LNCAP (cell line): ENCODE results near the gene ZNF730.

ENCODE experiments used
- TF ChIP-seq, protein P1 (sequence below): fragments of 450-650 bp; IDR thresholded peaks from 2 replicates; pipeline ENCODE4 v1.5.1; 2017; ENCODE audit warnings: mild to moderate bottlenecking

ZNF730 gene

GRCh38 chr19:23116802-23117571, at the start of gene ZNF730:
Gene ZNF730, plus strand, starts transcription at chr19:23117025. Its CDS starts 149 bp downstream, at chr19:23117174.
- TF ChIP-seq, protein P1, sequence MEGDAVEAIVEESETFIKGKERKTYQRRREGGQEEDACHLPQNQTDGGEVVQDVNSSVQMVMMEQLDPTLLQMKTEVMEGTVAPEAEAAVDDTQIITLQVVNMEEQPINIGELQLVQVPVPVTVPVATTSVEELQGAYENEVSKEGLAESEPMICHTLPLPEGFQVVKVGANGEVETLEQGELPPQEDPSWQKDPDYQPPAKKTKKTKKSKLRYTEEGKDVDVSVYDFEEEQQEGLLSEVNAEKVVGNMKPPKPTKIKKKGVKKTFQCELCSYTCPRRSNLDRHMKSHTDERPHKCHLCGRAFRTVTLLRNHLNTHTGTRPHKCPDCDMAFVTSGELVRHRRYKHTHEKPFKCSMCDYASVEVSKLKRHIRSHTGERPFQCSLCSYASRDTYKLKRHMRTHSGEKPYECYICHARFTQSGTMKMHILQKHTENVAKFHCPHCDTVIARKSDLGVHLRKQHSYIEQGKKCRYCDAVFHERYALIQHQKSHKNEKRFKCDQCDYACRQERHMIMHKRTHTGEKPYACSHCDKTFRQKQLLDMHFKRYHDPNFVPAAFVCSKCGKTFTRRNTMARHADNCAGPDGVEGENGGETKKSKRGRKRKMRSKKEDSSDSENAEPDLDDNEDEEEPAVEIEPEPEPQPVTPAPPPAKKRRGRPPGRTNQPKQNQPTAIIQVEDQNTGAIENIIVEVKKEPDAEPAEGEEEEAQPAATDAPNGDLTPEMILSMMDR, result no peak

GRCh38 chr19:23070353-23071146, 46.3 kb upstream of the ZNF730 start:
- TF ChIP-seq, protein P1, result peak; percentile 23; the same call in 1 of the 2 replicates

DNA sequence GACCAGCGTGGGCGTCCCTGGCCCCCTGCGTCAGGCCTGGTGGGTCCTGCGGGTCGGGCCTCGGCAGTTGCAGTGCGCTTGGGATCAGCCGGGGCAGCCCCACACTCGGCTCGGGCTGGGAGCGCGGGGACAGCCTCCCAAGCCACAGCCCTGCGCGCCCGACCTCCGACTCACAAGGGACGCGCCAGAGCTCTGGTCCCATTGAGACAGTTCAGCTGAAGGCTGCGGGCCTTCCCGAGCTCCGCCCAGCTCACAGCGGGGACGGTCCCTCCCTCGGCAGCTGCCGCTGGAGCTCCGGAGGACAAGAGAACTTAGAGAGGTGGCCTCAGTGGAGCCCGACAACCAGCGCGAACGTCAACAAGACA, 45.7 kb upstream of the ZNF730 start:
- TF ChIP-seq, protein P1, result no peak

DNA sequence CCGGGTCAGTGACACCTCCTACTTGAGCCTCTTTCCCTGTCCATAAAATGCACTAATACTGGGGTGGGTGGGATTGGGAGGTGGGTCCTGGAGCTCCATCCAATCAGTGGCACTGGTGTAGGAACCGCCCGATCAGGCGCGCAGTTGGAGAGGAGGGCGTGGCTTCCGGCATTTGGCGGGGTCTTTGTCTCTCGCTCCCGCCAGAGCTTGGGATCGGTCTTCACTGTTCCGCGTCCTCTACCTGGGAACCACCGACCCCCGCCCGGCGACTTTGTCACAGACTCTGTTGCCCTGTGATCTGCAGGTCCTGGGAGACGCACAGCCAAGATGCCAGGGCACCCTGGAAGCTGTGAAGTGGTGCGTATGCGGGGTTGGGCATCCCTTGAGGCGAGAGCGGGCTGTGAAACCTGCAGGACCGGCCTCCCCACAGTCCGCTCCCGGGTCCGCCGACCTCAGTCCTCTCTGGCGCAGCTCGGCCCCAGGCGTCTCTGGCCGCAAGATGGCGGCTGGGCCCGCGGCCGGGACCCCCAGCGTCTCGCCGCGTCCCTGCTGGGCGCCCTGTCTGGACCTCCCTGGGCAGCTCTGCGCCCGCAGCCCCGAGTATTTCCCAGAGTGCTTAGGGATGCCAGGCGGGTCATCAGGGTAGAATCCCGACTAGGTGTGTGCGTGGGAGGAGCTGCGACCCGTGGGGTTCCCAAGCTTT, 41.6 kb upstream of the ZNF730 start:
- TF ChIP-seq, protein P1, result no peak

- TF ChIP-seq, protein P1, result no peak
Observed at GRCh38 chr19:23093832-23094231, 23.0 kb upstream of the ZNF730 start.

DNA sequence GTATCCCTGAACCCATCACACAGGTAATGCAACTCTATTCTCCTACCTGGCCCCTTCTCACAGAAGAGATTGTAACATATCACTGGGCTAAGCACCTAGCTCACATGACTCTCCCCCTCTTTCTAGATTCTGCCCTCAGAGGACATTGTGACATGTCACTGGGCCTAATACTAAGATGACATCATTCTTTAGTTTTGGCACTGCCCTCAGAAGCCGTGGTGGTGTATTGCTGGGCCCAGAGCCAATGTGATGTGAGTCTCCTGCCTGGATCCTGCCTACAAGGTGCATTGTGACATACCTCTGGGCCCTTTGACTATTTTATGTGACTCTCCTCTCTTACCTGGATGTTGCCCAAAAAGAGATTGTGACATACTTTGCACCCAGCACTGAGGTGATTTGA, 21.4 kb upstream of the ZNF730 start:
- TF ChIP-seq, protein P1, result no peak

DNA sequence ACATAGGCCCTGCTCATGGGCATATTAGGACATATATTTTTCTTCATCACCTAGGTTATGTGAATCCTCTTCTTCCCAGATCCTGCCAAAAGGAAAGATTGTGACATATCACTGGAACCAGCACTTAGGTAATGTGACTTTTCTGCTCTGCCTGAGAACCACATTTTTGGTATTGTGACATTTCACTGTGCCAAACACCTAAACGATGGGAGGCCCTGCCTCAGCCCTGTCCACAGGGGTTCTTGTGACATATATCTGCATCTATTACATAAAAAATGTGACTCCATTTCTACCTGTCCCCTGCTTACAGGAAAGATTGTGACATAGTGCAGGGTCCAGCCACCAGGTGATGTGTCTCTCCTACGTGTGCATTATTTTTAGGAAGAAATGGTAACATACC, 18.5 kb upstream of the ZNF730 start:
- TF ChIP-seq, protein P1, result no peak
